Cerebellar cortex (tissue), 1 donor: Measurements from ENCODE around the gene NPY4R2.
"Not testable (repeated sequence)": the region's sequence is repeated elsewhere in the genome, so short reads cannot be mapped to it uniquely, and the experiment has no call there.

Experiments
- DNase-seq: peaks from one replicate; pipeline ENCODE4 v3.0.0-alpha.2; 2015; ENCODE audit warnings: low spot score

NPY4R2 gene

GRCh38 chr10:47933462-47933861 is 15.0 kb downstream of the NPY4R2 start:
- DNase-seq, result not testable (repeated sequence)

GRCh38 chr10:47936772-47937228 is 18.3 kb downstream of the NPY4R2 start:
- not testable (repeated sequence) for DNase-seq

GRCh38 chr10:47937634-47938033 is 19.2 kb downstream of the NPY4R2 start:
- not testable (repeated sequence) for DNase-seq

GRCh38 chr10:47940821-47941220 is 22.4 kb downstream of the NPY4R2 start:
- not testable (repeated sequence) for DNase-seq

- not testable (repeated sequence) for DNase-seq
Observed at GRCh38 chr10:47941379-47941778, 22.9 kb downstream of the NPY4R2 start.

GRCh38 chr10:47942351-47943019 is 24.0 kb downstream of the NPY4R2 start:
- DNase-seq, result not testable (repeated sequence)

- DNase-seq, result not testable (repeated sequence)
Observed at GRCh38 chr10:47943328-47943727, 24.9 kb downstream of the NPY4R2 start.

GRCh38 chr10:47947424-47947823 is 29.0 kb downstream of the NPY4R2 start:
- not testable (repeated sequence) for DNase-seq

- not testable (repeated sequence) for DNase-seq
Observed at GRCh38 chr10:47957158-47957557, 38.7 kb downstream of the NPY4R2 start.

GRCh38 chr10:47959677-47960076 is 41.2 kb downstream of the NPY4R2 start:
- not testable (repeated sequence) for DNase-seq

GRCh38 chr10:47960699-47961098 is 42.2 kb downstream of the NPY4R2 start:
- not testable (repeated sequence) for DNase-seq

GRCh38 chr10:47962785-47963184 is 44.3 kb downstream of the NPY4R2 start:
- not testable (repeated sequence) for DNase-seq

GRCh38 chr10:47964280-47965063 is 46.0 kb downstream of the NPY4R2 start:
- DNase-seq, result not testable (repeated sequence)

- not testable (repeated sequence) for DNase-seq
Observed at GRCh38 chr10:47968988-47969387, 50.5 kb downstream of the NPY4R2 start.

- not testable (repeated sequence) for DNase-seq
Observed at GRCh38 chr10:47970047-47970446, 51.6 kb downstream of the NPY4R2 start.

- DNase-seq, result not testable (repeated sequence)
Observed at GRCh38 chr10:47971598-47971997, 53.1 kb downstream of the NPY4R2 start.

- DNase-seq, result not testable (repeated sequence)
Observed at GRCh38 chr10:47972077-47972476, 53.6 kb downstream of the NPY4R2 start.
